SK-N-SH treated with all-trans-retinoic acid at 6 μM for 48 hours (cell line): ENCODE measurements around the gene UPP2.

ENCODE experiments used
- ATAC-seq: fragments of 200-7000 bp; cut with Tn5 transposase; 3 replicates; pipeline ENCODE4 v1.9.1; 2020; ENCODE audit warnings: mild to moderate bottlenecking, moderate library complexity
- ARNTL ChIP-seq: fragments of 450-650 bp; formaldehyde crosslinking; IDR thresholded peaks from 2 replicates; pipeline ENCODE4 v1.5.0; 2020; ENCODE audit warnings: low read depth, mild to moderate bottlenecking, moderate library complexity, borderline replicate concordance
- BACH2 ChIP-seq: fragments of 250-450 bp; sonication (Bioruptor Pico); IDR thresholded peaks from 2 replicates; pipeline ENCODE4 v1.9.0; 2021; ENCODE audit warnings: mild to moderate bottlenecking, borderline replicate concordance
- CREB5 ChIP-seq: fragments of 250-450 bp; sonication (Bioruptor Pico); IDR thresholded peaks from 2 replicates; pipeline ENCODE4 v1.5.1; 2020; ENCODE audit warnings: low read depth, mild to moderate bottlenecking, moderate library complexity
- CSDC2 ChIP-seq: fragments of 250-450 bp; sonication (Bioruptor Pico); IDR thresholded peaks from 2 replicates; pipeline ENCODE4 v1.5.0; 2020; ENCODE audit warnings: mild to moderate bottlenecking, moderate library complexity
- CSRNP3 ChIP-seq: fragments of 250-450 bp; sonication (Bioruptor Pico); IDR thresholded peaks from 2 replicates; pipeline ENCODE4 v1.5.1; 2021; ENCODE audit warnings: mild to moderate bottlenecking, moderate library complexity
- PATZ1 ChIP-seq: fragments of 250-450 bp; sonication (Bioruptor Pico); IDR thresholded peaks from 2 replicates; pipeline ENCODE4 v1.8.0; 2020; ENCODE audit warnings: mild to moderate bottlenecking, moderate library complexity, borderline replicate concordance
- POU6F1 ChIP-seq: fragments of 250-450 bp; sonication (Bioruptor Pico); IDR thresholded peaks from 2 replicates; pipeline ENCODE4 v1.8.0; 2021; ENCODE audit warnings: low read depth, mild to moderate bottlenecking, moderate library complexity, borderline replicate concordance
- PPARA ChIP-seq: fragments of 250-450 bp; sonication (Bioruptor Pico); IDR thresholded peaks from 2 replicates; pipeline ENCODE4 v1.5.0; 2020; ENCODE audit warnings: mild to moderate bottlenecking, borderline replicate concordance
- SNAI2 ChIP-seq: fragments of 250-450 bp; sonication (Bioruptor Pico); IDR thresholded peaks from 2 replicates; pipeline ENCODE4 v1.5.0; 2020; ENCODE audit warnings: mild to moderate bottlenecking, moderate library complexity
- TCF4 ChIP-seq: fragments of 250-450 bp; sonication (Bioruptor Pico); IDR thresholded peaks from 2 replicates; pipeline ENCODE4 v1.8.0; 2021; ENCODE audit warnings: mild to moderate bottlenecking, moderate library complexity, borderline replicate concordance
- TOX ChIP-seq: fragments of 250-450 bp; sonication (Bioruptor Pico); IDR thresholded peaks from 2 replicates; pipeline ENCODE4 v1.8.0; 2021; ENCODE audit warnings: mild to moderate bottlenecking, moderate library complexity, borderline replicate concordance
- TSHZ2 ChIP-seq: fragments of 250-450 bp; sonication (Bioruptor Pico); IDR thresholded peaks from 2 replicates; pipeline ENCODE4 v1.5.0; 2020; ENCODE audit warnings: mild to moderate bottlenecking, moderate library complexity
- ZC3H10 ChIP-seq: fragments of 250-450 bp; sonication (Bioruptor Pico); IDR thresholded peaks from 2 replicates; pipeline ENCODE4 v1.5.1; 2021; ENCODE audit warnings: mild to moderate bottlenecking, moderate library complexity
- ZFP3 ChIP-seq: fragments of 250-450 bp; sonication (Bioruptor Pico); IDR thresholded peaks from 2 replicates; pipeline ENCODE4 v1.5.0; 2020; ENCODE audit warnings: mild to moderate bottlenecking, moderate library complexity
- ZNF565 ChIP-seq: fragments of 450-650 bp; formaldehyde crosslinking; conservative IDR thresholded peaks from 2 replicates; pipeline ENCODE4 v1.5.0; 2020; ENCODE audit warnings: low read depth, mild to moderate bottlenecking, moderate library complexity
- ZNF70 ChIP-seq: fragments of 450-650 bp; formaldehyde crosslinking; IDR thresholded peaks from 2 replicates; pipeline ENCODE4 v1.5.0; 2020; ENCODE audit warnings: mild to moderate bottlenecking, moderate library complexity

UPP2 gene

GRCh38 chr2:158101384-158101926 is at the start of gene UPP2:
UPP2 (plus strand) TSS chr2:158101876; CDS start chr2:158102064, 188 bp downstream.
- no peak for TF ChIP-seq TSHZ2 (CRISPR knock-in tag)
- no peak for TF ChIP-seq BACH2 (CRISPR knock-in tag)
- TF ChIP-seq PATZ1, result no peak
- TF ChIP-seq ZFP3 (CRISPR knock-in tag), result no peak
- TF ChIP-seq CSRNP3, result no peak
- no peak for TF ChIP-seq CREB5 (CRISPR knock-in tag)
- TF ChIP-seq ZNF70 (CRISPR knock-in tag), result no peak
- TF ChIP-seq PPARA, result no peak
- no peak for TF ChIP-seq CSDC2 (CRISPR knock-in tag)
- TF ChIP-seq ZNF565 (CRISPR knock-in tag), result no peak
- no peak for TF ChIP-seq ARNTL (CRISPR knock-in tag)
- no peak for ATAC-seq

- ATAC-seq, result no peak
- TF ChIP-seq SNAI2 (CRISPR knock-in tag), result no peak
- TF ChIP-seq TSHZ2 (CRISPR knock-in tag), result no peak
- no peak for TF ChIP-seq TOX (CRISPR knock-in tag)
- TF ChIP-seq ARNTL (CRISPR knock-in tag), result no peak
- TF ChIP-seq CSRNP3, result no peak
- TF ChIP-seq, all 23 proteins: peak for 0
Measured at GRCh38 chr2:158052761-158053160, 48.9 kb upstream of the UPP2 start.

GRCh38 chr2:158056875-158057274 is 44.8 kb upstream of the UPP2 start:
- no peak for ATAC-seq
- TF ChIP-seq TSHZ2 (CRISPR knock-in tag), result no peak
- no peak for TF ChIP-seq POU6F1 (CRISPR knock-in tag)
- no peak for TF ChIP-seq CSDC2 (CRISPR knock-in tag)
- no peak for TF ChIP-seq PPARA
- TF ChIP-seq ZFP3 (CRISPR knock-in tag), result no peak
- TF ChIP-seq ZC3H10, result no peak
- TF ChIP-seq TCF4, result no peak
- no peak for TF ChIP-seq ARNTL (CRISPR knock-in tag)
- TF ChIP-seq TOX (CRISPR knock-in tag), result no peak
- no peak for TF ChIP-seq SNAI2 (CRISPR knock-in tag)
- TF ChIP-seq ZNF70 (CRISPR knock-in tag), result no peak
- TF ChIP-seq CSRNP3, result no peak
